ENCODE data around the gene RGS6.

RGS6 gene

DNA sequence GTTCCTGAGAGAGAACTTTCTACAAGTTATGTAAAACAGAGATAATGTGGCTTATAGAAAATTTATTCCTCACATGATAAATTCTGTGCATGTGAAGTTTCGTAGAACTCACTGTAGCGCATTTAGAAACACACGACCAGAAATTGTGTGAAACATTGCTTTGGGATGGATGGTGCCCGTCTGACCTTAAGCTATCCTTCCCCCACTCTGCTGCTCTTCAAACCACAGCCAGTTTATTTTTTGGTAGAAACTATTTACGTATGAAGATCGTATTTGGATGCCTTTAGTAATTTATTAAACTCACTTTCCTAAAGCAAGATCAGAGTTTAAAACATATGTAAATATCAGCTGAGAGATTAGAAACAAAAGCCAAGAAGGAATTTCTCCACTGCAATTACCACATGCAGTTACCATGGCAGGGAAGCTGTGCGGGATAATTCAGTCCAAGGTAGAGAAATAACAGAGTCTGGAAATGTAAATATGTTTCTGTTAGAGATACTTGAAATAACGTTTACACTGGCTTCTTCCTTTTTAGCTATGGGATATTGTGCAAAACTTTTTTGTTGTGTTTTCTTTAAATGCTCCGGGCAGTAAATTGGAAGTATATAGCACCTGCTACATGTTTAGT lies 382.7 kb downstream of the RGS6 start:
- DNase-seq (ENCODE audit: low read depth), result no peak

DNA sequence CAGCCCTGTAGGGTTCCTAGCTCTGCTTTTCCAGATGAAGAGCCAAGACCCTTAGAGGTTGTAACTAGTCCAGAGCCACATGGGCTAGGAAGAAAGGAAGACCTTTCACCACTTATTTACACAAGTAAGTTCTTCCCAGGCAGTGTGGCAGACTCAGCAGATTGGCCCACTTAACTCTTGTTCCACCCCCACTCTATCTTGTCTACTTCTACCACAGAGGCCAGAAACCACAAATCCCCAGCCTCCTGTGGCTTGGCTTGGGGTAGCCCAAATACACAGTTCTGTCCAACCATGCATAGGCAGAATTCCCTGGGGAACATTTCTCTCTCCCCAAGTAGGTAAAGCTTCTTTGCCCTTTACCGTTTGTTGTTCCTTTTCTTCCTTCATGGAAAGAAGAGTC lies 383.5 kb downstream of the RGS6 start:
- no peak for DNase-seq (ENCODE audit: low read depth)

DNA sequence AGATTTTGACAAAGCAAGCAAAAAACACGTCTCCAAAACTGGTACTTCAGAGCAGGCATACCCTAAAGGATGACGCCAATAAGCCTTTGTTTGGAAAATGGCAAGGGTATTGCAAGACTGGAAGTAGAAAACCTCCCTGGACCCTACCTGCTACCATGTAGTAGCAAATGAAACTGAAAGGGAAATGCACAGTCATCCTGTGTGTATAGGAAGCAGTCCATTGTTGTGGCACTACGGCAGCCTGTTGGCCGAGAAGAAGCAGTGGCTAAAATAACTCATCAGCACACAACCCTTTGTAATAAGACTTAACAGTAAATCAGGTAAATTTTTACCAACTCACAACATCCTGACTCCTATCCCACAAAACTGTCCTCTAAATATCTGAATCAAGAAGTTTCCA lies 386.4 kb downstream of the RGS6 start:
- DNase-seq (ENCODE audit: low read depth), result no peak

DNA sequence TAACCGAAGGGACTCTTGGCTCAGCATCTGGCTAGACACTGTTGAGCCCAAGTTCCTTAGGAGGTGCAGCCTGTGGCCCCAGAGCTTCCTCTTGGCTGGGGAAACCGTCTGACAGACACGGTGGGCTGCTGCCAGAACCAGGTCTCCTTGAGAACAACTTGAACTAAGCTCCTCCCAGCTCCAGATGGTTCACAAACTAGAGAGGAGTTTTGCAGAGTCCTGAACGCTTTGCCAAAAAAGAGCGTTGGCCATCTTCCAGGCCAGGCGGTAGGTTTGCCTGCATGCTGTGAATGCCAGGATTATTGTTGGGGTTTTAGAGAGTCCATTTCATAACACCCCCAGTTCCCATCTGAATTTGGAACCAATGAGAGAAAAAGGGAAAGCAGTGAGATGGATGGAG lies 399.8 kb downstream of the RGS6 start:
- no peak for DNase-seq (ENCODE audit: low read depth)

DNA sequence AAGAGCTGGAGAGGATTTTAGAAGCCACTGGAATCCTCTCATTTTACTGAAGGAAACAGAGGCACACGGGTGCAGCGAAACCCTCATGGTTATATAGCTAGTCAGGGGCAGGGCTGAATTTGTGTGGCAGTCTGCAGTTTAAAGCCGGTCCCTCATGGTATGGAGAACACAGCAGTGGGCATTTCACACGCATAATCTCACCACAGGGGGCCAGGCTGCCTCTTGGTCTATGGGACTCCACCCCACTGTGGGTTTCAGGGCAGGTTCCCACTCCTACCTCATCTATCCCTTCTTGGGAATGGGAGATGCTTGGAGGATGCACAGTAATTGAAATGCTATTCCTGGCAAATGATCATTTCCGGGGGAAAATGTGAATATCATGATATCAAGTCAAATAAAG lies 400.6 kb downstream of the RGS6 start:
- no peak for DNase-seq (ENCODE audit: low read depth)

DNA sequence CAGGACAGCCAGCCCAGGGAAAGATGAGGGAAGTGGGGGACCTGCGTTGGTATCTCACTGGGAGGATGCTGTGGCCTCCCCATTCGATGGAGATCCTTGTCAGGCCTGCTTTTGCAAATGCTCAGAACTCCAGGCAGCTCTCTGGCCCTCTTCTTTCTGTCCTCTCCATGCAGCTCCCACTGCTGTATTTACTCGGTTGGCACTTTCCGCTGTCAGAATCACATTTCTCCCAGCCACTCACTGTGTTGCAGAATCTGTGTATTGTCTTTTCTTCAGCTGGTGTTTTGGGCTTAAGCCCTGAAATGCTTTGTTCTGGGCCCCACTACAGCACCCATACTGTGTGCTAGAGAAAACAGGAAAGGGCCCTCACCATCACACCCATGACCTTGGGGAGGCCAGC lies 401.1 kb downstream of the RGS6 start:
- DNase-seq (ENCODE audit: low read depth), result no peak

DNA sequence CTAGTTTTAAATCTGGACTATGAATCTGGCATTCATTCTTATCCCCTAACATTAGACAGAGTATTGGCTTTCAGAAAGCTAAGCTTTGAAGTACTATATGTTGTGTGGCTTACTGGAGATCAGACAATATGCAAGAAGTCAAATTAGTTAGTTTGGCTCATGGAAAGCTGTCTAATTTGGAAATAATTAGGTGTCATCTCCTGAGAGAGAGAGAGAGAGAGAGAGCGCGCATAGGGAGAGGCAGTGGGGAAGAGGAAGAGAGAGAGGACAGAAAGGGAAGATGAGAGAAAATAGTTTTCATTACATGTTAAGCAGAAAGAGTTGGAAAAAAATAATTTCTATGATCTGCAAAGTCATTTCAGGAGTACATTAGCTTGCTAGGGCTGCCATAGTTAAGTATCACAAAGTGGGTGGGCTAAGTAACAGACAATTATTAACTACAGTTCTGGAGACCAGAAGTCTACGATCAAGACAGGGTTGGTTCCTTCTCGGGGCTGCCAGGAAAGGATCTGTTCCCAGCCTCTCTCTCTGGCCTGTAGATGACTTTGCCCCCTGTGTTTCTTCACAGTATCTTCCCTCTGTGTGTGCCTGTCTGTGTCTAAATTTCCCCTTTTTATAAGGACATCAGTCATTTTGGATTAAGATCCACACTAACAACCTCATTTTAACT lies 404.2 kb downstream of the RGS6 start:
- DNase-seq (ENCODE audit: low read depth), result no peak

DNA sequence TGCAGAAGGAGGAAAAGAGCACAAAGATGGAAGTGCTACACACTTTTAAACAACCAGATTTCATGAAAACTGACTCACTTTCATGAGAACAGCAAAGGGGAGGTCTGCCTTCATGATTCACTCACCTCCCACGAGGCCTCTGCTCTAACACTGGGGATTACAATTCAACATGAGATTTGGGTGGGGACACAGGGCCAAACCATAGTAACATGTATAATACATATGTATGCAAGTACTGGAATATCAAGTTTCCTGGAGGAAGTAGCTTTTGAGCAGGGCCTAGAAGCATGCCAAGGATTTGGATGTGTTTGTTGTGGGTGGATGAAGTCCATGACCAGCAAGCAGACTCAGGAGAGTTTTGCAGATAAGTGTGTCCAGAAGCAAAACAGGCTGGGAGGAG lies 409.0 kb downstream of the RGS6 start:
- DNase-seq (ENCODE audit: low read depth), result no peak

DNA sequence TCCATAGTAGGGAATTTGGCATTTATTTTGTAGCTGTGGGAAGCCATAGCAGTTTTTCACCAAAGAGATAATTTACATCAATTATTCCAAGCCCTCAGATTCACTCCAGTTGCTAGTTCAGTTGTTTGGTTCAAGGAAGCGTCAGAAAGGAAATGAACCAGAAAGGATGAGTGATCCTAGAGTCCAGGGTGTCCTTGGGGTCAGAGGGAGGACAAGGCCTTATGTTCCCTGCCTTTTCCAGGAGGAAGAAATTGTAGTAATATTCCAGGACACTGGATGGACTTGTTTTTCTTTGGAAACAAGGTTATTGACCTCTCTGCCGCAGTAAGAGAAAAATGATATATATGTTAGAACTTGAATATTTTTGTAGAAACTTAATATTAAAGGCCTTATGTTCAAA lies 409.5 kb downstream of the RGS6 start:
- no peak for DNase-seq (ENCODE audit: low read depth)

DNA sequence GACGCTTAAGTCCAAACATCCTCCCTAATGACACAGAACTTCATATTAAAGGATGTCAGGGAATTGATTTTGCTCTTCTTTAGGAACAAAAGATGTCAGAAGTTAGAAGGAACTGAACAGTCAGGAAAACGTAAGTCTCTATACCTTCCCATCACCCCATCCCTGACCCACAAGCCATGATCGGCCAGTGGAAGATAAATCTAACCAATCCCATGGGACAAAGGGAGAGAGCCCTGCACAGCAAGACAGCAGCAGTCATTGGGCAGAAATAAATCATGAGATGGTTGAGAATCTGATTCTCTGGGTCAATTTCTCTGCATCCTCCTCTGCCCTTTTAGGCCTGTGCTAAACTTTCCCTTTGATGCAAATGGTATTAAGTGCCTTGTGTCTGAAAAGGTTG lies 414.9 kb downstream of the RGS6 start:
- DNase-seq (ENCODE audit: low read depth), result no peak

DNA sequence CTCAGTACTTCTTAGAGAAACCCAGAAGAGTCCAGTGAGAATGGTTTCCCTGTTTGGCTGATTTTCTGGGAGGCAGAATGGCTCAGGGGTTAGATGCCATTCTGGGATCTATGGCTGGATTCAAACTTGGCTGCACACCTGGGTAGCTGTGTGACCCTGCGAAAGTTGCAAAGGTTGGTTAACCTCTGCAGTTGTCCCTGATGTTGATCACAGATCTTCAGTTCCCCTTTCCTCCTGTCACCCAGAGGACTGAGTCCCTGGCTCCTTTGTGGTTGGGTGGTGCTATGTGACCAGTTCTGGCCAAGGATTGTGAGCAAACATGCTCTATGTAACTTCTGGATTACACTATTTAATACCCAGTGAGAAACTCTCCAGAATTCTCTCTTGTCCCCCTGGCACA lies 418.0 kb downstream of the RGS6 start:
- no peak for DNase-seq (ENCODE audit: low read depth)

DNA sequence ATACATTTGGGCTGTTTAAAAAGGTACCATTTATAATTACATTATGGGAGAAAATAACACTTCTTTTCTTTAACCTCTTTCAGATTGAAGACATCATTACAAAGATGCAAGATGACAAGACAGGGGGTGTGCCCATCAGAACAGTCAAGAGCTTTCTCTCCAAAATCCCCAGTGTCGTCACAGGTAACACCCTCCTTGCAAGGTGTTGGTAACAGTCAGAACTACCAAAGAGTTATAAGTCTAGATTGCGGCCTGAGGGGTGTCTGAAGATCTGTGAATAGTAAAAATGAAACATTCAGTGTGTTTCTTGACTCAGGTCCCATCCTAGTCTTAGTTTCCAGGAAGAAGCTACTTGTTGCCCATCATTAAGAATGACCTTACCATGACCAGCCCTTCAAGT lies 419.8 kb downstream of the RGS6 start:
- no peak for DNase-seq (ENCODE audit: low read depth)

DNA sequence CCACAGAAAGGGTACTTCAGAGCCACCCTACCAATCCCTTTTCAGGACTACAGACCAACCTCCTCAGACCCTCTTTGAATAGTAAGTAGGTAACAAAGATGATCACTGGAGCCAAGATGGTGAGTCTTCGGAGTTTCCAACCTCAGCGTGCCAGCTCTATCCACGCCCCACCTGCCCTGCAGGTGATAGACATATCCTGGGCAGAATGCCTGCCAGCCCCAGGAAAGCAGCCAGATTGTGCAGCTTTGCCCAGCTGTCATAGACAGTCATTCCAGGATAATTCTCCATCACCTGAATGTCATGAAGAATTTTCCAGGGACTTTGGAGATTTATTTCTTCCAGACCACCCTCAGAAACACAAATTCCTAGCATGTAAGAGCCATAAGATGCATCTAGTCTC lies 434.4 kb downstream of the RGS6 start:
- DNase-seq (ENCODE audit: low read depth), result no peak

DNA sequence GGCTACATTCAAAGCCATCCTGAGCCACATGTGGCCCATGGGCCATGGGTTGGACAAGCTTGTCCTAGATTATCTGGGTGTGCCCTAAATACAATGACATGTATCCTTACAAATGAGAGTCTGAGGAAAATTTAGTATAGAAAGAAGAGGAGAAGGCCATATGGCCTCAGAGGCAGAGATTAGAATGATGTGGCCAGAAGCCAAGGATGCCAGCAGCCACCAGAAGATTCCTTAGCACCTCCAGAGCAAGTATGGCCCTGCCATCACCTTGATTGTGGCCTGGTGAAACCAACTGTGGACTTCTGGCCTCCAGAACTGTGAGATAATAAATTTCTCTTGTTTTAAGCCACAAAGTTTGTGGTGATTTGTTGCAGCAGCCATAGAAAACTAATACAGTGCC lies 436.9 kb downstream of the RGS6 start:
- no peak for DNase-seq (ENCODE audit: low read depth)

DNA sequence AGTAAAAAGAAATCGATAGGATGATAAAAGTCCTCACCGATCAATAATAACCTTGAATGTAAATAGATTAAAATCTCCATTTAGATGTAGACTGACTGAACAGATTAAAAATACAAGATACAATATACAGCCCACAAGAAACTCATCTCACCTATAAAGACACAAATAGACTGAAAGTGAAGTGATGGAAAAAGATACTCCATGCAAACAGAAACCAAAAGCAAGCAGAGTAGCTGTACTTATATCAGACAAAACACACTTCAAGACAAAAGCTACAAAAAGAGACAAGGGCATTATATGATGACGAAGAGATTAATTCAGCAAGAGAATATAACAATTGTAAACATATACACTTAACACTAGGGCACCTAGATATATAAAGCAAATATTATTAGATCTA lies 444.8 kb downstream of the RGS6 start:
- no peak for DNase-seq (ENCODE audit: low read depth)

DNA sequence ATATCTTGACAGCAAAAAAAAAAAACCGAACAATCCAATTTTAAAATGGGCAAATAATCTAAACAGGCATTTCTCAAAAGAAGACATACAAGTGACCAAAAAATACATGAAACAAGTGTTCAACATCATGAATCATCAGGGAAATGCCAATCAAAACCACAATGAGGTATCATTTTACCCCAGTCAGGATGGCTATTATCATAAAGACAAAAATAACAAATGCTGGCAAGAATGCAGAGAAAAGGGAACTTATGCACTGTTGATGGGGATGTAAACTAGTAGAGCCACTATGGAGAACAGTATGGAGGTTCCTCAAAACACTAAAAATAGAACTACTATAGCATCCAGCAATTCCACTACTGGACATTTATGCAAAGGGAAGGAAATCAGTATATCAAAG lies 448.2 kb downstream of the RGS6 start:
- no peak for DNase-seq (ENCODE audit: low read depth)

DNA sequence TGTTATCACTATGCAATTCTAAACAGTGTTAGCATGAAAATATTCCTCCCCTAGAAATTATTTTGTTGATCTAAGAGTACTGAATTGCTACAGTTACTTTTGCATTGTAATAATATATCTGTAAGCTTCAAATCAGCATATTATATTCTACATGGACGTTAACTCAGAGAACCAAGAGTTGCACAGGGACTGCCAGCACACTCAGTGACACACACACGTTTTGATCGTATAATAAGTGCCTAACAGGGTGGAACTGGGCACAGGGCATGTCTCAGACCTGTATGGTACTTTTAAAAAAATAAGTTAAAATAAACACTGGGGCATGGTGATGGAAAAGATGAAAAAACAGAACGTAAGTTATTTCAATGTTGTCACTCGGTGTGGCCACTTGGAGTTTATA lies 451.6 kb downstream of the RGS6 start:
- no peak for DNase-seq (ENCODE audit: low read depth)

DNA sequence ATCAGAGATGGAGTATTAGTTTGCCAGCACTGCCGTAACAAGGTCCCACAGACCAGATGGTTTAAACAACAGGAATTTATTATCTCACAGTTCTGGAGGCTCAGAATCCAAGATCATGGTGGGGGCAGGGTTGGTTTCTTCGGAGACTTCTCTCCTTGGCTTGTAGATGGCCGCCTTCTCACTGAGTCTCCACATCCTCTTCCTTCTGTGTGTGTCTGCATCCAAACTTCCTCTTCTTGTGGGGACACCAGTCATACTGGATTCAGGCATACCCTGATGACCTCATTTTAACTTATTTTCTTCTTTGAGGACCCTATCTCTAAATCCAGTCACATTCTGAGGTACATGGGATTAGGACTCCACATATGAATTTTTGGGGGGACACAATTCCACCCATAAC lies 455.5 kb downstream of the RGS6 start:
- no peak for DNase-seq (ENCODE audit: low read depth)

DNA sequence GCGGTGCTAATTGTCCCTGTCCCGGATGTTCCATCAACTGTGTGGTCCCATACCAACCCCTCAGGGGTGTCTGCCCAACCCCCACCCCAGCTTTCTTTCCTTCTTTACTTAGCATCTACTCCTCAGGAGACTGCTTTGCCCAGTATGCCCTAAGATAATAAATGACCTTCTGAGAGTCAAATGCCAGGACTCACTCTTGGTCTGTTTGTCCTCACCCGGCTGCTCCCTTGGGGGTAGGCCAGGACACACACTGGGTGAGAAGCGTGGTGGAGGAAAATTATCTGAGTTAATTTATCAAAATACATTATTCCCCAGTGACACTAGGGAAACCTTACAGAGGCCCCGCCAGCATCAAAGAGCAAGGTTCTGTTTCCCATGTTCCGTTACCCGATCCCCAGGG lies 457.0 kb downstream of the RGS6 start:
- no peak for DNase-seq (ENCODE audit: low read depth)

DNA sequence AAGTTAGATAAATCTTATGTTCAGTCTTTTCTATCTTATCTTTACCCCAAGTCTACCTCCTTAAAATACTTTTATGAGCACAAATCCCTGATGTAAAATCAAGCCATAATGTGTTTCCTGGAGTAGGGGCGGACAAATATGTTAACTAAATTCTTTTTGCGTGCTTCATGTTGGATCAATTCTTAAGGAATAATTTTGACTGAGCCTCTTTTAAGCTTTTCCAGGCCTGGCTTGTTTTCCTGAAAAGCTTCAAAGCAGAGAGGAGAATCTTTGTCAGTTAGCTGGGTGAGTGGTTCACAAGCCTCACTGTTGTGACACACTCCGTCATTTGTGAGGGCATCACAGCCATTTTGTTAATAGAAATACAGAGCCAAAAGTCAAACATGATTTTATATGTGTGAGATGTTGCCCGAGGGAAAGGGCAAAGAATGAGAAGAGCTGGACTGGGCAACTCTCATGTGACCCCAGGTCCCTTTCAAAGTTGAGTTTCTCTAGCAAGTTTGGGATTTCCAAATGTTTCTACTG lies 468.9 kb downstream of the RGS6 start:
- no peak for DNase-seq (ENCODE audit: low read depth)

DNA sequence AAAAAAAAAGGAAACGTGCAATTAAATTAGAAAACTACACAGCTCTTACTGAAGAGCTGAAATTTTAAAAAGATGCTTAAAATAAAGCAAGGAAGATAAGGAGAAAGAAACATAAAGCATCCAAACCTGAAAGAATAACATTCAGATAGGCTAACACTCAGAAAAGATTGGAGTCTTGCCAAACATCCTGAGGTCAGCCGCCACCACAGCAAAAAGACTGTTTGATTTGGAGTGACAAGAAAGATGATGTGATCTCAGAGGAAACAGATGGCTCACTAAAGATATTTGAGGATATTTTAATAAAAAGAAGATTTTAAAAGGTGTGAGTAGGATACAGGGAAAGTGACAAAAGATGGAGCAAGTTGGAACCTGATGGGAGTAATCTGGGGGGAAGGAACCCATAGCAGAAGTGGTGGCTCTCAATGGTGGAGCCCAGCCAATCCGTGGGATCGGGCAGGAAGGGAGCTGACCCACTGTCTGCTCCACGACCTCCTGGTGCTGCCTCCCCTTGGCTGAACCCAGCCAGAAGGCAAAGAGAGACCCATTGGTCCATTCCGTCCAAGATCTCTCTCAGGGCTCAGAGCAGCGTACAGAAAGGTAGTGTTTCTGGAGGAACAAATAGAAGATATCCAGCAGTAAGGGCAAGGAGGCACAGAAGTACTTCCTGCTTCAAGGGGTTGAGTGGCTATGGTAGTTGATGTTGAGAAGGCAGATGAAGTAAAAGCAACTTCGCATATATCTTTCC lies 469.6 kb downstream of the RGS6 start:
- DNase-seq (ENCODE audit: low read depth), result no peak

DNA sequence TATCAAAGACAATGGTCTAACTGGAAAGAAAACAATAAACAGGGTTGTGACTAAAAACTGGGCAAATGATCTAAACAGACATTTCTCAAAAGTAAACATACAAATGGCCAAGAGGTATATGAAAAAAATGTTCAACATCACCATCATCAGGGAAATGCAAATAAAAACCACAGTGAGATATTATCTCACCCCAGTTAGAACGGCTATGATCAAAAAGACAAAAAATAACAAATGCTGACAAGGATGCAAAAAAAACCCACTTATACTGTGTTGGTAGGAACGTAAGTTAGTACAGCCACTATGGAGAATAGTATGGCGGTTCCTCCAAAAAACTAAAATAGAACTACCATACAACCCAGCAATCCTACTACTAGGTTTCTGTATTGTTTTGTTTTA lies 470.1 kb downstream of the RGS6 start:
- DNase-seq (ENCODE audit: low read depth), result no peak

DNA sequence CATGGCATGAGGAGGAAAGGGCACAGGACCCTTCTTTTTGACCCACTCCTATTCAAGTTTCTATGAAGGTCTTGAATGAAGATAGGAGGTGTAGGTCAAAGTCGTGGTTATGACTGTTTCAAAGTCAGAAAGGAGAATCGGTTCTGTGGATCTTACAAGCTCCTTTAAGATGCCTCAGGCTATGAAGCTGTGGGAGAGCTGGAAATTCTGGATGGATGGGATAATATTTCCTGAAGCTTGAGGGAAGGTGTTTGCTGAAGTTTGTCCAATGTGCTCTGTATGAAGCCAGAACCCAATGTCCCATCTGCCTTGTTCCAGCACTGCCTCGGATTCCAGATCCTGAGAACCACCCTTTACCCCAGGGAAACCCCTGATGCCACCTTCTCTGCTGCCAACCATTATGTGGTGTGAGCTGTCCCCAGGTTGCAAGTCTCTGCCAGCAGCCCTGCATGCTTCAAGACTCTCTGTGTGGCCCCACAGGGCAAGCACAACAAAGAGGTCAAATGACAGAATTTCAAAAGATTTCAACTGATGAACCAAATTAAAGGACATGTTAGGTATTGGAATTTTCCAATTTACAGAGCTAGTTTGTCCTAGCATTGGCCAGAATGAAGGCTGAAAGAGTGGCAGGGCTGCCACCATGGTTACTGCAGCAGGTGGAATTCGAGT lies 472.0 kb downstream of the RGS6 start:
- no peak for DNase-seq (ENCODE audit: low read depth)

Measured in stimulated activated CD8-positive, alpha-beta memory T cell treated with anti-CD3 and anti-CD28 coated beads, Interleukin-4, amount 100 ng/mL, for 24 hours (primary cell).